Ovary (tissue), 3 donors: ENCODE data around the gene EGR1.

Experiments
- CTCF ChIP-seq, 3 donors: fragments of 450-650 bp in 2 of 3; fragments of 200-600 bp in 1 of 3; IDR thresholded peaks; one replicate each; pipeline versions ENCODE4 v1.5.1 to v1.8.0; 2016 to 2022; ENCODE audit warnings: antibody characterized with exemption in 3 of 3, mild to moderate bottlenecking in 1 of 3
- EP300 ChIP-seq: sonication (generic); formaldehyde crosslinking; IDR thresholded peaks from one replicate; pipeline ENCODE4 v1.6.1; 2017; ENCODE audit warnings: antibody characterized with exemption
- POLR2A ChIP-seq: fragments of 450-650 bp; IDR thresholded peaks from one replicate; pipeline ENCODE4 v1.6.1; 2017; ENCODE audit warnings: antibody characterized with exemption, mild to moderate bottlenecking, moderate library complexity
- donor health status: DM: no; HTN: no; CAD: no.

- TF ChIP-seq EP300, result no peak
- no peak for TF ChIP-seq CTCF (IDR thresholded peaks at IDR 0.05)
- TF ChIP-seq POLR2A, result no peak
Observed at GRCh38 chr5:138418444-138418843, 46.8 kb upstream of the EGR1 start.
